A673 (cell line): ENCODE data around the gene GLI3.

ENCODE experiments used
- EZH2 ChIP-seq: fragments of 200-600 bp; sonication (generic); IDR thresholded peaks from 2 replicates; pipeline ENCODE4 v1.6.1; 2017; ENCODE audit warnings: borderline replicate concordance, low read depth, mild to moderate bottlenecking, mixed read lengths, antibody characterized with exemption, low read length; ENCODE audit not compliant: poor library complexity, severe bottlenecking
- TF ChIP-seq, protein P1 (sequence below): fragments of 300-800, 200-600 bp; sonication (generic); conservative IDR thresholded peaks from 2 replicates; pipeline ENCODE4 v1.5.1; 2017; ENCODE audit warnings: low read depth, mild to moderate bottlenecking, antibody characterized with exemption, low read length, moderate library complexity, mixed read lengths

GRCh38 chr7:42100156-42100508, 136.9 kb downstream of the GLI3 start:
- TF ChIP-seq, protein P1, sequence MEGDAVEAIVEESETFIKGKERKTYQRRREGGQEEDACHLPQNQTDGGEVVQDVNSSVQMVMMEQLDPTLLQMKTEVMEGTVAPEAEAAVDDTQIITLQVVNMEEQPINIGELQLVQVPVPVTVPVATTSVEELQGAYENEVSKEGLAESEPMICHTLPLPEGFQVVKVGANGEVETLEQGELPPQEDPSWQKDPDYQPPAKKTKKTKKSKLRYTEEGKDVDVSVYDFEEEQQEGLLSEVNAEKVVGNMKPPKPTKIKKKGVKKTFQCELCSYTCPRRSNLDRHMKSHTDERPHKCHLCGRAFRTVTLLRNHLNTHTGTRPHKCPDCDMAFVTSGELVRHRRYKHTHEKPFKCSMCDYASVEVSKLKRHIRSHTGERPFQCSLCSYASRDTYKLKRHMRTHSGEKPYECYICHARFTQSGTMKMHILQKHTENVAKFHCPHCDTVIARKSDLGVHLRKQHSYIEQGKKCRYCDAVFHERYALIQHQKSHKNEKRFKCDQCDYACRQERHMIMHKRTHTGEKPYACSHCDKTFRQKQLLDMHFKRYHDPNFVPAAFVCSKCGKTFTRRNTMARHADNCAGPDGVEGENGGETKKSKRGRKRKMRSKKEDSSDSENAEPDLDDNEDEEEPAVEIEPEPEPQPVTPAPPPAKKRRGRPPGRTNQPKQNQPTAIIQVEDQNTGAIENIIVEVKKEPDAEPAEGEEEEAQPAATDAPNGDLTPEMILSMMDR: no peak
- TF ChIP-seq EZH2: no peak
